ENCODE results near the gene PRM1. TPM values are rescaled to one million over a fixed set of nuclear protein-coding genes. Genes with fewer than 3 reads are reported as not detected.

The PRM1 gene
- total RNA-seq, 1 donor from 2014 or later: not detected

DNA sequence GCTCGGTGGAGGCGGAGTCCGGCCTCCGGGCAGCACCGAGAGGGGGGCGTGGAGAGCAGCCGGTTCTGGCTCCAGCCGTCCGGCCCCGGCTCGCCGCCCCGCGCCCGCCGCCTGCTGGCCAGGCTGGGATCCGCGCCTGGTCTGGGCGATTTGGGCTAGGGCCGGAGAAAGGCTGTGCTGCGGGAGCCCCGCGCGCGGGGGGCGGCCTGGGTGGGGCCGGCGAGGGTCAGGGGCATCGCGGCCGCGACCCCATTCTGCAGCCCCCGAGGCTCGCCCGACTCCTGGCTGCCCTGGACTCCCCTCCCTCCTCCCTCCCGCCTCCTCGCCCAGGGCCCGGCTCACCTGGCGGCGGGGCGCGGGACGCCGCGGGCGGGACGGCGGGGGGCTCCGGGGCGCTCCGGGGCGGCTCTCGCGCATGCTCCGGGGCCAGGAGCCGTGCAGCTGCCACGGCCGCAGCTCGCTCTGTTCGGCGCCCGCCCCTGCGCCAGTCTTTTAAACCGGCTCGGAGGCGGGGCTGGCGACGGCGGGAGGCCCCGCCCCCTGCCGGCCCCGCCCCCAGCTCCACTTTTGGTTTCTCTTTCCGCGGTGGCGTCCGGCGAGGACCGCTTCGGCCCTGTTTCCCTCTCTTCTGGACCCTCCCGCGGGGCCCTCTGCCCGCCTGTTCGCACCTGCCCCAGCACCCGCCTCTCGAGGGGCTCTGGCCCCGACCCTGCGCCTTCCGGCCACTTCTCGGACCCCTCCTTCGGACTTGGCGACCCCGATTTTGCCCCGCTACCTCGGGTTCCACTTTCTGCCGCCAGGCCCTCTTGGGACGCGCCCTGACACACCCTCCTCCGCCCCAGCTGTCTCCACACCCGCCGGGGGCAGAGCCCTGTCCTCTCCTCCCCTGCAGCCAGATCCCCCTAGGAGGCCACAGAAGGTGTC lies 25.1 kb downstream of the PRM1 start, which contains the start of gene SOCS1:
Gene SOCS1, minus strand, starts transcription at position 468 of the 924 bp plus-strand sequence. CDS start 726 bp downstream, outside the sequence.
- Histone ChIP-seq H3K4me3 (ENCODE audit: low read depth, low read length) (peak within 1 kb of the TSS; percentile 70), H3K27me3 (ENCODE audit: control insufficient read depth, insufficient read depth, low read length) (no peaks in the 10 kb centered on the region), H3K36me3 (ENCODE audit: control insufficient read depth, insufficient read depth, low read length) (no peaks in the 10 kb centered on the region)
- TF ChIP-seq, protein P1, sequence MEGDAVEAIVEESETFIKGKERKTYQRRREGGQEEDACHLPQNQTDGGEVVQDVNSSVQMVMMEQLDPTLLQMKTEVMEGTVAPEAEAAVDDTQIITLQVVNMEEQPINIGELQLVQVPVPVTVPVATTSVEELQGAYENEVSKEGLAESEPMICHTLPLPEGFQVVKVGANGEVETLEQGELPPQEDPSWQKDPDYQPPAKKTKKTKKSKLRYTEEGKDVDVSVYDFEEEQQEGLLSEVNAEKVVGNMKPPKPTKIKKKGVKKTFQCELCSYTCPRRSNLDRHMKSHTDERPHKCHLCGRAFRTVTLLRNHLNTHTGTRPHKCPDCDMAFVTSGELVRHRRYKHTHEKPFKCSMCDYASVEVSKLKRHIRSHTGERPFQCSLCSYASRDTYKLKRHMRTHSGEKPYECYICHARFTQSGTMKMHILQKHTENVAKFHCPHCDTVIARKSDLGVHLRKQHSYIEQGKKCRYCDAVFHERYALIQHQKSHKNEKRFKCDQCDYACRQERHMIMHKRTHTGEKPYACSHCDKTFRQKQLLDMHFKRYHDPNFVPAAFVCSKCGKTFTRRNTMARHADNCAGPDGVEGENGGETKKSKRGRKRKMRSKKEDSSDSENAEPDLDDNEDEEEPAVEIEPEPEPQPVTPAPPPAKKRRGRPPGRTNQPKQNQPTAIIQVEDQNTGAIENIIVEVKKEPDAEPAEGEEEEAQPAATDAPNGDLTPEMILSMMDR (IDR thresholded peaks at IDR 0.05; ENCODE audit: insufficient read depth, low read length, severe bottlenecking): peak; percentile 71
- FAIRE-seq (no peak), DNase-seq (ENCODE audit: low read depth) (peak; percentile 50)

DNA sequence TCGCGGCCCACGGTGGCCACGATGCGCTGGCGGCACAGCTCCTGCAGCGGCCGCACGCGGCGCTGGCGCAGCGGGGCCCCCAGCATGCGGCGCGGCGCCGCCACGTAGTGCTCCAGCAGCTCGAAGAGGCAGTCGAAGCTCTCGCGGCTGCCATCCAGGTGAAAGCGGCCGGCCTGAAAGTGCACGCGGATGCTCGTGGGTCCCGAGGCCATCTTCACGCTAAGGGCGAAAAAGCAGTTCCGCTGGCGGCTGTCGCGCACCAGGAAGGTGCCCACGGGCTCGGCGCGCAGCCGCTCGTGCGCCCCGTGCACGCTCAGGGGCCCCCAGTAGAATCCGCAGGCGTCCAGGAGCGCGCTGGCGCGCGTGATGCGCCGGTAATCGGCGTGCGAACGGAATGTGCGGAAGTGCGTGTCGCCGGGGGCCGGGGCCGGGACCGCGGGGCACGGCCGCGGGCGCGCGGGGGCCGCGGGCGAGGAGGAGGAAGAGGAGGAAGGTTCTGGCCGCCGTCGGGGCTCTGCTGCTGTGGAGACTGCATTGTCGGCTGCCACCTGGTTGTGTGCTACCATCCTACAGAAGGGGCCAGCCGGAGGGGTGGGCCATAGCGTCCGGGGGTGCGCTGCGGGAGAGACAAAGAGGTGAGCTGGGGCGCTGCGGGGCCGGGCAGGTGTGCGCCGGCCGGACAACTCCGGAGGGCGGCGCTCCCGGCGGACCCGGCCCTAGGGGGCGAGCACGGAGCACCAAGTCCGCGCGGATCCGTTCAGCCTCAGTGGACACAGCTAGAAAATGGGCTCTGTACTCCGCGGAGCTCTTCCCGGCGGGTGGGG lies 26.0 kb downstream of the PRM1 start:
- Histone ChIP-seq H3K27me3 (ENCODE audit: control insufficient read depth, insufficient read depth, low read length) (no peaks in the 10 kb centered on the region), H3K4me3 (ENCODE audit: low read depth, low read length) (peak overlapping the region; percentile 70), H3K36me3 (ENCODE audit: control insufficient read depth, insufficient read depth, low read length) (no peaks in the 10 kb centered on the region)
- DNase-seq (ENCODE audit: low read depth) (peak; percentile 21), FAIRE-seq (no peak)
- TF ChIP-seq, protein P1 (IDR thresholded peaks at IDR 0.05; ENCODE audit: insufficient read depth, low read length, severe bottlenecking): peak; percentile 15

DNA sequence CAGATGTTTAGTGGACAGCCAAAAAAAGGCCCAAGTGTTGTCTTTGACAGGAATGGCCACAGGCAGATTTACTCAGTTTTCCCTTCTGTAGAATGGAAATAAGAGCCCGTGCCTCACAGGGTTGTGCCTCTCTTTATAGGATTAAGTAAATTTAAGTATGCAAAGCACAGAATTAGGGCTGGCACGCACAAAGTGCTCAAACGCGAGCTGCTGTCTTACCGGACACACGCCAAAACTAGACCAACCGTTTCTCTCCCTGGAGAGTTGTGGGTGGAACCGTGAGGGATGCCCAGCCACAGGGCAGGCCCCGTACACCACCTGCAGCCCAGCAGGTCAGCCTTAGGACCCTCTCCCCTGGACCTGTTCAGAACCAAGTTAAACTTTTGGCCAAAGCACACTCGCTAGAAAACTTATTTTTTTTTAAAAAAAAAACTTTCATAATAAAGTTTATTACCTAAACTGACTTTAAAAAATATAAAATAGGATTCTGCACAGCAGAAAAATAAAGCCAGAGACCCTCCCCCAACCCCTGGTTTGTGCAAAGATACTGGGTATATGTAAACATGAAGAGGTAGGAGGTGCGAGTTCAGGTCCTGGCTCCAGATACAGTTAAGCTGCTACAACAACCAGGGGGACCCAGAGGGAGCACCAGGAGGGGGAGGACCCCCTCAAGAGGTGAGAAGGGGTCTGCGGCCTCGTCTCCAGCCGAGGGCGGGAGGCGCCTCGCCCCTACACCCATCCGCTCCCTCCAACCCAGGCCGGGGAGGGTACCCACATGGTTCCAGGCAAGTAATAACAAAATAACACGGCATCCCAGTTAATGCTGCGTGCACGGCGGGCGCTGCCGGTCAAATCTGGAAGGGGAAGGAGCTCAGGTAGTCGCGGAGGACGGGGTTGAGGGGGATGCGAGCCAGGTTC lies 26.9 kb downstream of the PRM1 start:
- Histone ChIP-seq H3K4me3 (ENCODE audit: low read depth, low read length) (peak overlapping the region; percentile 70), H3K27me3 (ENCODE audit: control insufficient read depth, insufficient read depth, low read length) (no peaks in the 10 kb centered on the region), H3K36me3 (ENCODE audit: control insufficient read depth, insufficient read depth, low read length) (no peaks in the 10 kb centered on the region)
- FAIRE-seq (no peak), DNase-seq (ENCODE audit: low read depth) (no peak)
- TF ChIP-seq, protein P1 (IDR thresholded peaks at IDR 0.05; ENCODE audit: insufficient read depth, low read length, severe bottlenecking): no peak

DNA sequence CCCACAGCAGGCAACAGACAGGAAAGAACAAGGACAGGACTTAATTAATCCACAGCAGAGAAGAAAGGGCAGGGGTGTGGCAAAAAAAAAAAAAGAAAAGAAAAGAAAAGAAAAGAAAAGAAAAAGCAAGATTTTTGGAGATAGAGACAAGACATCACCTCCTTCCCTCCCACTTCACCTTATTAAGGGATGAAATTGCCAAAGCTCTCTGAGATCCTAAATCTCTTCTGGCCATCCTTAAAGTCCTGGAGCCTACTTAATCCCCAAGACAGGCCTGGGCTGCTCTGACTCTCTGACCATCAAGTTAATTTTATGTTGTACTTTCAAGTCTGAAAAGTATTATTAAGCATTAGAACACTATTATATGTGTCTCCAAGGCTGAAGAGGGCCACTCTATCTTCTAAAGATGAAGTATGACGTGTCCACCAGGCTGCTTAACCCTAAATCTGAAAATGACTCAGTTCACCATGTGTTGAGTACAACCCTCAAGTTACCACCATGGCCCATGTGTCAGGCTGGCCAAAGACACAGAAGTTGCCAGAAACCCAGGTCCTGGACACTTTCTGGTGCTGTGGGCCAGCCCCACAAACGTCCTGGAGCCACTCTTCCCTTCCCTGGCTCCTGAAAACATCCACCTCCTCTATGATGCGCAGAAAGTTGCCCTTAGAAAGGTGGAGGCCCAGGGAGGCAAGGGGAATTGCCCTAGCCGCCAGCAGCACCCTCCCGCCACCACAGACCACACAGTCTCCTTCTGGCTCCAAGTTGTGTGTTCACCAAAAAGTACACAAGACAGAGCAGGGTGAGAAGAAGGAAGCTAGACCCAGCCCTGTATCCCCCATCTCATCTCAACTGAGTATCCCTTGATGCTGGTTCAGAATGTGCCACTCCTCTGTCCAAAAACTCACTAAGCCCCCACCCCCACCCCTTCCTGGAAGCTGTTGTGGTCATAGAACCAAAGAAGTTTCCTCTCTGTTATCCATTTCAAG lies 27.8 kb downstream of the PRM1 start:
- Histone ChIP-seq H3K4me3 (ENCODE audit: low read depth, low read length) (no peak overlapping the region), H3K36me3 (ENCODE audit: control insufficient read depth, insufficient read depth, low read length) (no peaks in the 10 kb centered on the region), H3K27me3 (ENCODE audit: control insufficient read depth, insufficient read depth, low read length) (no peaks in the 10 kb centered on the region)
- TF ChIP-seq, protein P1 (IDR thresholded peaks at IDR 0.05; ENCODE audit: insufficient read depth, low read length, severe bottlenecking): no peak
- DNase-seq (ENCODE audit: low read depth) (peak; percentile 32), FAIRE-seq (no peak)

Measured in bronchial epithelial cell (primary cell).